ENCODE results near the gene FMNL2. TPM values are rescaled to one million over a fixed set of nuclear protein-coding genes. Genes with fewer than 3 reads are reported as not detected.
A peak's percentile ranks its signal among the peaks of the same experiment; 100 is the strongest.
"Not testable (repeated sequence)": the region's sequence is repeated elsewhere in the genome, so short reads cannot be mapped to it uniquely, and the experiment has no call there.

The FMNL2 gene
- total RNA-seq, 4 donors from 2014 or later: 6.7 to 17.2 (median 11.5) TPM

- Histone ChIP-seq H3K4me3 (no peak overlapping the region), H3K9me3 (no peaks in the 10 kb centered on the region), H3K27me3 (no peaks in the 10 kb centered on the region), H3K4me1 (peaks cover 88 to 92% of the 10 kb centered on the region in 2 donors), H3K27ac (peak overlapping the region; percentile 89 to 91 (median 90)), H3K36me3 (no peaks in the 10 kb centered on the region)
- in situ Hi-C loops (cut with MboI; ENCODE audit: low sequenced_read_pairs in 4 of 4) (no loop called here), intact Hi-C loops (cut with DNase I; ENCODE audit: low total_unique reads) (no loop called here)
- ATAC-seq (no peak), DNase-seq (no peak)
- no peak for TF ChIP-seq POLR2A (IDR thresholded peaks at IDR 0.05)
- TF ChIP-seq, protein P1, sequence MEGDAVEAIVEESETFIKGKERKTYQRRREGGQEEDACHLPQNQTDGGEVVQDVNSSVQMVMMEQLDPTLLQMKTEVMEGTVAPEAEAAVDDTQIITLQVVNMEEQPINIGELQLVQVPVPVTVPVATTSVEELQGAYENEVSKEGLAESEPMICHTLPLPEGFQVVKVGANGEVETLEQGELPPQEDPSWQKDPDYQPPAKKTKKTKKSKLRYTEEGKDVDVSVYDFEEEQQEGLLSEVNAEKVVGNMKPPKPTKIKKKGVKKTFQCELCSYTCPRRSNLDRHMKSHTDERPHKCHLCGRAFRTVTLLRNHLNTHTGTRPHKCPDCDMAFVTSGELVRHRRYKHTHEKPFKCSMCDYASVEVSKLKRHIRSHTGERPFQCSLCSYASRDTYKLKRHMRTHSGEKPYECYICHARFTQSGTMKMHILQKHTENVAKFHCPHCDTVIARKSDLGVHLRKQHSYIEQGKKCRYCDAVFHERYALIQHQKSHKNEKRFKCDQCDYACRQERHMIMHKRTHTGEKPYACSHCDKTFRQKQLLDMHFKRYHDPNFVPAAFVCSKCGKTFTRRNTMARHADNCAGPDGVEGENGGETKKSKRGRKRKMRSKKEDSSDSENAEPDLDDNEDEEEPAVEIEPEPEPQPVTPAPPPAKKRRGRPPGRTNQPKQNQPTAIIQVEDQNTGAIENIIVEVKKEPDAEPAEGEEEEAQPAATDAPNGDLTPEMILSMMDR (IDR thresholded peaks at IDR 0.05 in 4 of 5, conservative IDR thresholded peaks at IDR 0.05 in 1 of 5): no peak
These were observed 136.2 kb downstream of the FMNL2 start for GRCh38 chr2:152470861-152471854.

GRCh38 chr2:152472481-152472887 is 137.5 kb downstream of the FMNL2 start:
- intact Hi-C loops (cut with DNase I; ENCODE audit: low total_unique reads) (no loop called here), in situ Hi-C loops (cut with MboI; ENCODE audit: low sequenced_read_pairs in 4 of 4) (no loop called here)
- H3K4me3 ChIP-seq: no peak overlapping the region
- H3K27ac ChIP-seq: peak overlapping the region; percentile 89 to 91 (median 90)
- DNase-seq (no peak), ATAC-seq (no peak)
- no peaks in the 10 kb centered on the region for H3K9me3 ChIP-seq
- TF ChIP-seq POLR2A (IDR thresholded peaks at IDR 0.05): no peak
- TF ChIP-seq, protein P1 (IDR thresholded peaks at IDR 0.05 in 4 of 5, conservative IDR thresholded peaks at IDR 0.05 in 1 of 5): no peak
- no peaks in the 10 kb centered on the region for H3K36me3 ChIP-seq
- H3K4me1 ChIP-seq: peaks cover 86 to 88% of the 10 kb centered on the region in 2 donors
- no peaks in the 10 kb centered on the region for H3K27me3 ChIP-seq

GRCh38 chr2:152473151-152473857 is 138.3 kb downstream of the FMNL2 start:
- no peak for DNase-seq
- in situ Hi-C loops (cut with MboI; ENCODE audit: low sequenced_read_pairs in 4 of 4): no loop called here

DNA sequence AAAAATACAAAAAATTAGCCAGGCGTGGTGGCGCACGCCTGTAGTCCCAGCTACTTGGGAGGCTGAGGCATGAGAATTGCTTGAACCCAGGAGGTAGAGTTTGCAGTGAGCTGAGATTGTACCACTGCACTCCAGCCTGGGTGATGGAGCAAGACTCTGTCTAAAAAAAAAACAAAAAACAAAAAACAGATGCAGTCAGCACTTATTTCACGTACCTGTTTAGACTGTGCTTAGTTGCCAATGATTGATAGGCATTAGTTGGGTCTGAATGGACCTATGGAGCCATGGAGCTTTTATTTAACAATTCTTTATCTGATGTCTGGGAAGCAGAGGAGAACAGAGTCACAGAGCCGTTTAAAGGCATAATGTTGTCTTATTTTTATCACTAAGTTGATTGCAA is 139.5 kb downstream of the FMNL2 start:
- intact Hi-C loops (cut with DNase I; ENCODE audit: low total_unique reads); H3K36me3 ChIP-seq; H3K4me3 ChIP-seq; ATAC-seq; in situ Hi-C loops (cut with MboI; ENCODE audit: low sequenced_read_pairs in 4 of 4); H3K9me3 ChIP-seq; H3K27me3 ChIP-seq; DNase-seq: not testable (repeated sequence)
- peaks cover 67 to 72% of the 10 kb centered on the region in 2 donors for H3K4me1 ChIP-seq
- peak overlapping the region in 1 of 4 donors; percentile 91 for H3K27ac ChIP-seq

More at GRCh38 chr2:152473151-152473857, 138.3 kb downstream of the FMNL2 start:
- Histone ChIP-seq H3K4me3 (no peak overlapping the region), H3K27ac (peak overlapping the region; percentile 89 to 91 (median 90)), H3K27me3 (no peaks in the 10 kb centered on the region), H3K36me3 (no peaks in the 10 kb centered on the region), H3K9me3 (no peaks in the 10 kb centered on the region), H3K4me1 (peaks cover 79 to 84% of the 10 kb centered on the region in 2 donors)
- ATAC-seq: no peak
- intact Hi-C loops (cut with DNase I; ENCODE audit: low total_unique reads): no loop called here
- TF ChIP-seq, protein P1 (IDR thresholded peaks at IDR 0.05 in 4 of 5, conservative IDR thresholded peaks at IDR 0.05 in 1 of 5): no peak
- TF ChIP-seq POLR2A (IDR thresholded peaks at IDR 0.05): no peak

- ATAC-seq (no peak), DNase-seq (no peak)
- Histone ChIP-seq H3K4me3 (no peak overlapping the region), H3K27ac (no peak overlapping the region), H3K4me1 (peaks cover 52 to 59% of the 10 kb centered on the region in 2 donors), H3K27me3 (no peaks in the 10 kb centered on the region), H3K9me3 (no peaks in the 10 kb centered on the region), H3K36me3 (no peaks in the 10 kb centered on the region)
- intact Hi-C loops (cut with DNase I; ENCODE audit: low total_unique reads) (no loop called here), in situ Hi-C loops (cut with MboI; ENCODE audit: low sequenced_read_pairs in 4 of 4) (no loop called here)
- TF ChIP-seq POLR2A (IDR thresholded peaks at IDR 0.05): no peak
- TF ChIP-seq, protein P1 (IDR thresholded peaks at IDR 0.05 in 4 of 5, conservative IDR thresholded peaks at IDR 0.05 in 1 of 5): no peak
These were observed 141.0 kb downstream of the FMNL2 start for GRCh38 chr2:152475982-152476381.

Data from gastrocnemius medialis (tissue), 4 donors.